ENCODE measurements around the gene C6orf163.

GRCh38 chr6:87315071-87315470, 29.5 kb upstream of the C6orf163 start:
- TF ChIP-seq ZBTB8A (CRISPR knock-in tag; IDR thresholded peaks at IDR 0.05; ENCODE audit: borderline replicate concordance, low read depth) (no peak), ZNF615 (CRISPR knock-in tag; IDR thresholded peaks at IDR 0.05; ENCODE audit: borderline replicate concordance) (no peak), ELF1 (CRISPR knock-in tag; IDR thresholded peaks at IDR 0.05) (no peak), SRF (IDR thresholded peaks at IDR 0.05; ENCODE audit: low read depth, low read length) (no peak), ZNF674 (CRISPR knock-in tag; IDR thresholded peaks at IDR 0.05; ENCODE audit: low read depth) (no peak), ZNF782 (CRISPR knock-in tag; IDR thresholded peaks at IDR 0.05; ENCODE audit: borderline replicate concordance) (no peak)
- TF ChIP-seq, protein P1, sequence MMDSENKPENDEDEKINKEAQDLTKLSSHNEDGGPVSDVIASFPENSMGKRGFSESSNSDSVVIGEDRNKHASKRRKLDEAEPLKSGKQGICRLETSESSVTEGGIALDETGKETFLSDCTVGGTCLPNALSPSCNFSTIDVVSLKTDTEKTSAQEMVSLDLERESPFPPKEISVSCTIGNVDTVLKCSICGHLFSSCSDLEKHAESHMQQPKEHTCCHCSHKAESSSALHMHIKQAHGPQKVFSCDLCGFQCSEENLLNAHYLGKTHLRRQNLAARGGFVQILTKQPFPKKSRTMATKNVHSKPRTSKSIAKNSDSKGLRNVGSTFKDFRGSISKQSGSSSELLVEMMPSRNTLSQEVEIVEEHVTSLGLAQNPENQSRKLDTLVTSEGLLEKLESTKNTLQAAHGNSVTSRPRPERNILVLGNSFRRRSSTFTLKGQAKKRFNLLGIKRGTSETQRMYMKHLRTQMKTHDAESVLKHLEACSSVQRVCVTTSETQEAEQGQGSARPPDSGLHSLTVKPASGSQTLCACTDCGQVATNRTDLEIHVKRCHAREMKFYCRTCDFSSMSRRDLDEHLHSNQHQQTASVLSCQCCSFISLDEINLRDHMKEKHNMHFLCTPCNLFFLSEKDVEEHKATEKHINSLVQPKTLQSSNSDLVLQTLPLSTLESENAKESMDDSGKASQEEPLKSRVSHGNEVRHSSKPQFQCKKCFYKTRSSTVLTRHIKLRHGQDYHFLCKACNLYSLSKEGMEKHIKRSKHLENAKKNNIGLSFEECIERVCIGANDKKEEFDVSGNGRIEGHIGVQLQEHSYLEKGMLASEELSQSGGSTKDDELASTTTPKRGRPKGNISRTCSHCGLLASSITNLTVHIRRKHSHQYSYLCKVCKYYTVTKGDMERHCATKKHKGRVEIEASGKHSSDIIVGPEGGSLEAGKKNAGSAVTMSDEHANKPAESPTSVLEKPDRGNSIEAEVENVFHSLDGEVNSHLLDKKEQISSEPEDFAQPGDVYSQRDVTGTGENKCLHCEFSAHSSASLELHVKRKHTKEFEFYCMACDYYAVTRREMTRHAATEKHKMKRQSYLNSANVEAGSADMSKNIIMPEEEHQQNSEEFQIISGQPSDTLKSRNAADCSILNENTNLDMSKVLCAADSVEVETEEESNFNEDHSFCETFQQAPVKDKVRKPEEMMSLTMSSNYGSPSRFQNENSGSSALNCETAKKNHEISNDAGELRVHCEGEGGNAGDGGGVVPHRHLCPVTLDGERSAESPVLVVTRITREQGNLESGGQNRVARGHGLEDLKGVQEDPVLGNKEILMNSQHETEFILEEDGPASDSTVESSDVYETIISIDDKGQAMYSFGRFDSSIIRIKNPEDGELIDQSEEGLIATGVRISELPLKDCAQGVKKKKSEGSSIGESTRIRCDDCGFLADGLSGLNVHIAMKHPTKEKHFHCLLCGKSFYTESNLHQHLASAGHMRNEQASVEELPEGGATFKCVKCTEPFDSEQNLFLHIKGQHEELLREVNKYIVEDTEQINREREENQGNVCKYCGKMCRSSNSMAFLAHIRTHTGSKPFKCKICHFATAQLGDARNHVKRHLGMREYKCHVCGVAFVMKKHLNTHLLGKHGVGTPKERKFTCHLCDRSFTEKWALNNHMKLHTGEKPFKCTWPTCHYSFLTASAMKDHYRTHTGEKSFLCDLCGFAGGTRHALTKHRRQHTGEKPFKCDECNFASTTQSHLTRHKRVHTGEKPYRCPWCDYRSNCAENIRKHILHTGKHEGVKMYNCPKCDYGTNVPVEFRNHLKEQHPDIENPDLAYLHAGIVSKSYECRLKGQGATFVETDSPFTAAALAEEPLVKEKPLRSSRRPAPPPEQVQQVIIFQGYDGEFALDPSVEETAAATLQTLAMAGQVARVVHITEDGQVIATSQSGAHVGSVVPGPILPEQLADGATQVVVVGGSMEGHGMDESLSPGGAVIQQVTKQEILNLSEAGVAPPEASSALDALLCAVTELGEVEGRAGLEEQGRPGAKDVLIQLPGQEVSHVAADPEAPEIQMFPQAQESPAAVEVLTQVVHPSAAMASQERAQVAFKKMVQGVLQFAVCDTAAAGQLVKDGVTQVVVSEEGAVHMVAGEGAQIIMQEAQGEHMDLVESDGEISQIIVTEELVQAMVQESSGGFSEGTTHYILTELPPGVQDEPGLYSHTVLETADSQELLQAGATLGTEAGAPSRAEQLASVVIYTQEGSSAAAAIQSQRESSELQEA (CRISPR knock-in tag; IDR thresholded peaks at IDR 0.05; ENCODE audit: not compliant biosample characterization) = no peak
